Superior temporal gyrus (tissue), 1 donor: ENCODE results near the gene MTCL1.

Source experiments
- DNase-seq: peaks from one replicate; pipeline ENCODE4 v3.0.0-alpha.2; 2016; ENCODE audit errors: extremely low spot score

Gene MTCL1

DNA sequence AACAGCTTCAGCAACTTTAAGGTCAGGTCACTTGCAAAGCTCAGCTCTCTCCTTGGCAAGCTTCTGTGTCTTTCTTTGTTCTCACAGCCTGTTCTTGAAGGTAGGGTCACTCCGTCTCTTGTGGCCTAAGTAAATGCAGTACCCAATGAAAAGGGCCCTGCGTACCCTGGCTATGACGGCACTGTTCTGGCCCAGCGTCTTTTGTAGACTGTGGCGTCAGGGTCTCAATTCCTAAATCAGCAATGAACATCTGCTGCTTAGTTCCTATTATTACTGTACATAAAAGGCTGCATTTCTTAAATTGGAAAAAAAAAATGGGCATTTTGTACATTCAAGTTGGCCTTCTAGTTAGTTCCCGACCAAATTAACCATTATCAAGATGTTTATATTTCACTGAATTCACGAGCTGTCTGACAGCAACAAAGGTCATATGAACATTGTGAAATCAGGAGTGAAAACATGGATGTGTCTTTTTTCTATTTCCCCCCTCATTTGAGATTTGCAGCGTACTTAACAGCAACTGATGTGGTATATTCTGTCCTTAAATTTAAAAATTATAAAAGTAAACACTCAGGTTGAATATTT, 17.0 kb upstream of the MTCL1 start:
- no peak for DNase-seq

DNA sequence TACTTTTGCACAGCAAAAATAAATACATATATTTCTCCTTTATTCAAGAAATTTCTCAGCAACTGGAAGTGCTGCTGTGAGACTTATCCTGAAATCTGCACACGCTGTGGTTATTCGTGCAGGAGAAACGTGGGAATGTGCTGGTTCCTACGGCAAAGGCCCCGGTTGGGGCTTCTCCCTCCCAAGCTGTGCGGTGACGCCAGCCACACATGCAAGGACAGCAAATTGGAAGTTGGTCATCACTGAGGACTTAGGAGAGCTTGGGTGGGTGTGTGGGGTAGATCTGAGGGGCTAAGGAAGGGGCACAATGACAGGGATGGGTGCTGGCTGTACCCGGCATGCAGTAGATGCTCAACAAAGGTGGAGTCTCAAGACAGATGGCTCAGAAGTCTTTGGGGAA, 16.5 kb upstream of the MTCL1 start:
- no peak for DNase-seq

DNA sequence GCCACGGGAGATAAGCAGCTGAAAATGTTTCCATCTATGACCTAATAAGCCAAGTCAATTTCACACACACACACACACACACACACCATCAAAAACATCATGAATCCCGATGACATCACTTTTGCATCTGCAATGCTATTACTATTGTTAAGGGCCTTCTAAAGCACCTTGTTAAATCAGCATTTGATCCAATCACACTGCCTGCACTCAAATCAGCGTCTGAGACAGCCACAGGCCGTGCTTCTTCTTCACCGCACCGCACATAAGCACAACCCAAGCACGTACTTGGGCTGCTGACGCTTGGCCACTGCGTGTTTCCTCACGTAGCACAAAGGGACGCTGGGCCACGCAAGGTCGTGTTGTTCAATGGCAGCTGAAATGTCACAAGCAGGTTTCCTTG, 15.8 kb upstream of the MTCL1 start:
- no peak for DNase-seq

DNA sequence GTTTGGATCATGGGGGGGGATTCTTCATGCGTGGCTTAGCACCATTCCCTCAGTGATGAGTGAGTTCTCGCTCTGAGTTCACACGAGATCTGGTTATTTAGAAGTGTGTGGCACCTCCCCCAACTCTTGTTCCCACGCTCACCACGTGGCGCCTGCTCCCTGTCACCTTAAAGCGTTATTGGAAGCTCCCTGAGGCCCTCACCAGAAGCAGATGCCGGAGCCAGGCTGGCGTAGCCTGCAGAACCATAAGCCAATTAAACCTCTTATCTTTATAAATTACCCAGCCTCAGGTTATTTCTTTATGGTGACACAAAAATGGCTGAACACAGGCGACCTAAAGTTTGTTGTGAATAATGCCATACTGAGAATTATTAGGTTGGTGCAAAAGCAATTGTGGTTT, 10.5 kb upstream of the MTCL1 start:
- DNase-seq: no peak

DNA sequence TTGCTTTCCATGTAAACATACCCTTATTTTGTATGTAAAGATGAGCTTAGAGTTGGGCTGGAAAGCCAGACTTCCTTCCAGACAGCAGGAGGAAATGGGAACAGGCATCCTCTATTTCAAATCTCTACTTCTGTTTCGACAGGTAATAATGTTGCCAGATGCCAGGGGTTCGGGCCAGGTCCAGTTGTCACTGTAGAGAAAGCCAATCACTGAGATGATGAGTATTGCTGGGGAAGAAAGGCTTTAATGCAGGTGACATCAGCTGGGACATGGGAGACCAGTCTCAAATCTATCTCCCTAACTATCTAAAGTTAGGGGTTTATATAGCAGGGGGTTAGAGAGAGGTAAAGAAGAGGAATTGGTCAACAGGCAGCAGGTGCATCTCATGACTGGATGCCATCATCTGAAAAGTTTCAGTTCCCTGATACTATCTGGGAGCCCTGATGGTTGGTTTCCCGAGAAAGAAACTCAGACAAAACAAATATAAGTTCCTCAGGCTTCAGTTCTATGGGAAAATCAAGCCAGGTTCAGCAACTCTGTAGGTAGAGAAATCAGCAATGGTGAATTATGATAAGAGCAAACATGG, 9.3 kb upstream of the MTCL1 start:
- DNase-seq: peak; percentile 27

DNA sequence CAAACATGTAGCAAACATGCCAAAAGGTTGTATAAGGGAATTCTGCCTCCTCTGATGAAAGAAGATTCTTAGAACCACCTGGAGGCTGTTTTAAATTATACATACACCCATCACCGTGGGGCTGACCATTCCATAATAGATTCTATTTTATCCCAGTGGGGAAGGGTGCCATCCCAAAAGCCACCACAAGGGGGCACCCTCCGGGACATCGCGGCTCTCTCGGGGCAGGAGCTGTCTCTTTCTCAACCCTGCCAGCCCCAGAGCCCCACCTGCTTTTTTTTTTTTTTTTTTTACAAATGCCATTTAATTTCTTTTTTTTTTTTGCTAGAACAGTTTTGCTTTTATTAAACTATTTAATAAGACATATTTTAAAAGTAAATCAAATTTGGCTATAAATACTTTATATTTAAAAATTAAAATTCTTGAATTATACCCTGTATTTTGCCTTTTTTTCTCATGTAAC, 8.6 kb upstream of the MTCL1 start:
- DNase-seq: peak; percentile 81

DNA sequence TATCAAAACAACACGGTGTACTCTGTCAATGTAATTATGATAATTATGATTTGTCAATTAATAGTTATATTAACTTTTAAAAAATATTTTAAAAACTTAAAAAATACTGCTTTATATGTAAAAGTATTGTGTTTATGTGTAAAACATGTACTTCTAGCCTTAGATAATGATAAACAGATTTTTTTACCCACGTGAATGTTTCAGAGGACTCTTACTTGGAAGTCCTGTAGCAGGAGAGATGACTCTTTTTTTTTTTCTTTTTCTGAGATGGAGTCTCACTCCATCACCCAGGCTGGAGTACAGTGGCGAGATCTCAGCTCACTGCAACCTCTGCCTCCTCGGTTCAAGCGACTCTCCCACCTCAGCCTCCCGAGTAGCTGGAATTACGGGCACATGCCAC, 6.2 kb upstream of the MTCL1 start:
- DNase-seq: no peak

DNA sequence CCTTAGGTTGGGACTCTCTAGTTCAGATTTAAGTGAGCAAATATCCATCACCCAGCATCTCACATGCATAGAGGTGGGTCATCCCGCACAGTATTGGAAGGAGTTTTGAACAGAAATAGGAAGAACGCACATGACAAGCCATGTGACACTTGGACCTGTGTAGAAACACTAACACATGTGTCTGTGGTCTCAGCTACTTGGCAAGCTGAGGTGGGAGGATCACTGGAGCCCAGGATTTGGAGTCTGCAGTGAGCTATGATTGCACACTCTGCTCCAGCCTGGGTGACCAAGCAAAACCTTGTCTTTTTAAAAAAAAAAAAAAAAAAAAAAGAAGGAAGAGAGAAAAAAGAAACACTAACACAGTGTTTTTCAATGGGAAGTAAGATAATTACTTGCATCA, 5.4 kb upstream of the MTCL1 start:
- DNase-seq: no peak

DNA sequence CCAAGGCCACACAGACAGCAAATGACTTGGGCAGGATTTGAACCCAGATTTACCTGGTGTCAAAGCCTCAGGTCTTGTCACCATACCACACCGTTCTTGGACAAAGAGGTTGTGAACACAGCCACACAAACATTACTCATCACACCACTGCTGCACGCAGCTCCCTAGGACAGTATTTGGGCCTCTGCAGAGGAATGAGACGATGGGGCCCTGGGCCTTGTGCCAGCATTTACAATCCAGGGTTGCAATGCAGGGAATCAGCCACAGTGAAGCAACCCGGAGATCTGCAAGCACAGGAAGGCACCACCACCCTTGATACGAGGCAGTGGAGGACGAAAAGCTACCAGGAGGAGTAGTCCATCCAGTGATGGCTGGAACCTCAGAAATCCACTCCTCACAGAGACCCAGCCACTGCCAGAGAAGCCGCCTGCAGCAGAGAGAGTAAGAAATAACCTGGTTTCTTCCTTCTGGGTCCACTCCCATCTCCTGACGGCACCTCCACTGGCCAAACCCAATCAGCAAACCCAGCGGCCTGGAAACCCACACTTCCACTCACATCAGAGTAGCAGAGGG, 3.7 kb upstream of the MTCL1 start:
- peak; percentile 29 for DNase-seq

DNA sequence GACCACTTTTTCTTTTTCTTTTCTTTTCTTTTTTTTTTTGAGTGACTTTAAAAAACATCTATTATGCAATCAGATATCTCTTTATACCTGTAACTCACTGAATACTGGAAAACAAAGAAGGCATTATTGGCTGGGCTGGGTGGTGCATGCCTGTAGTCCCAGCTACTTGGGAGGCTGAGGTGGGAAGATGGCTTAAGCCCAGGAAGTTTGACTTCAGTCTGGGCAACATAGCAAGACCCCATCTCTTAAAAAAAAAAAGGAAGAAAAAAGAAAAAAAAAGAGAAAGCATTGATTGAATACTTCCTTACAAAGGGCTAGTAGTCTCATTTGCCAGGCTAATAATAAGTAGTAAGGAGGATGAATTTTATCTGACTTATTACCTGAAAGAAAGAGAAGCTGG, 2.7 kb upstream of the MTCL1 start:
- no peak for DNase-seq

DNA sequence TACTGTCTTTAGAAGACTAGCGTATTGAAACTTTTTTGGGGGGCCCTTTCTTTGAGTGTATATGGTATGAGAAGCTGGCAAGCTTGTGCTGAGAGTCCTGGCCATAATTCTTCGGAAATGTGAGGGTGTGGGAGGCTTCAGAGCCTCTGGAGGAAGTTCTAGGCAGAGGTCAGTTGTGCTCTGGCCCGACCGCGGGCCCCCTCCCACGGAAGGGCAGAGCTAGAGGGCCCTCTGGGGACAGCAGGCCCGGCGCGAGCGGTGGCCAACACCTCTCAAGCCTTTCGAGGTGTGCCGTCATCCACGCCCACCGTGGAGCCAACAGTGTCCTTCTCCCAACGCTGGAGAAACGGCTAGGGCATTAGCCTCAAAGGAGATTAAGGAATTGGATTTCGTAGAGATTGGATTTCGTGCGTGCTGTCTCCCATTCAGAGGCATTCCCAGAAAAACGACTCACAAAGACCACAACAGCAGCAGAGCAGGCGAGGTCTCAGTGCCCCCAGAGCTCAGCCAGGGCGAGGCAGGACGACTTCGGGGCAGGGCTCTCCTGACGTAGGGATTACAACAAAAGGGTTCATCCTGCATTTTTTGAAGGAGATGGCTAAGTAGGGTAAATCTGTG, 2.2 kb upstream of the MTCL1 start:
- DNase-seq: no peak

DNA sequence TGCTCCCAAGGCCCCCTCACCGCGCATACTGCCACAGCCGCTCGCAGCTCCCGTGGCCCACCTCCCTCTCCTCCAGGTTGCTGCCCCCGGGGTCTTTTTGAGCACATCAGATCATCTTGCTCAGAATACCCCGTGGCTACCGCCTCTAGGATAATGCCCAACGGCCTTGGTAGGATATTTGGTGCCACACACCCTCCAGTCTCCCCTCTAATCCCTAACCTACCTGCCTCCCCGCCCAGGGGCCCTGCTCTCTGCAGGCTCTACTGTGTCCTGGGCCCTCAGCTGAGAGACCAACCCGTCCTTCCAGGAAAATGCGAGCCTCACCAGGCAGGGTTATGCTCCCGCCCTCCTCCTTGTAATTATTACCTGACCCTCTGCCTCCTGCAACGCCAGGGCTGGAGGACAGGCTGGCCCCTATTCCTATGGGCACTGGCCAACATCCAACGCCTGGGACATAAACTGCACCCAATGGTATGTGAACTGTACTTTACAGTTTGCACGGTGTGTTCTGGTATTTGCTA, 1.5 kb upstream of the MTCL1 start:
- DNase-seq: no peak

DNA sequence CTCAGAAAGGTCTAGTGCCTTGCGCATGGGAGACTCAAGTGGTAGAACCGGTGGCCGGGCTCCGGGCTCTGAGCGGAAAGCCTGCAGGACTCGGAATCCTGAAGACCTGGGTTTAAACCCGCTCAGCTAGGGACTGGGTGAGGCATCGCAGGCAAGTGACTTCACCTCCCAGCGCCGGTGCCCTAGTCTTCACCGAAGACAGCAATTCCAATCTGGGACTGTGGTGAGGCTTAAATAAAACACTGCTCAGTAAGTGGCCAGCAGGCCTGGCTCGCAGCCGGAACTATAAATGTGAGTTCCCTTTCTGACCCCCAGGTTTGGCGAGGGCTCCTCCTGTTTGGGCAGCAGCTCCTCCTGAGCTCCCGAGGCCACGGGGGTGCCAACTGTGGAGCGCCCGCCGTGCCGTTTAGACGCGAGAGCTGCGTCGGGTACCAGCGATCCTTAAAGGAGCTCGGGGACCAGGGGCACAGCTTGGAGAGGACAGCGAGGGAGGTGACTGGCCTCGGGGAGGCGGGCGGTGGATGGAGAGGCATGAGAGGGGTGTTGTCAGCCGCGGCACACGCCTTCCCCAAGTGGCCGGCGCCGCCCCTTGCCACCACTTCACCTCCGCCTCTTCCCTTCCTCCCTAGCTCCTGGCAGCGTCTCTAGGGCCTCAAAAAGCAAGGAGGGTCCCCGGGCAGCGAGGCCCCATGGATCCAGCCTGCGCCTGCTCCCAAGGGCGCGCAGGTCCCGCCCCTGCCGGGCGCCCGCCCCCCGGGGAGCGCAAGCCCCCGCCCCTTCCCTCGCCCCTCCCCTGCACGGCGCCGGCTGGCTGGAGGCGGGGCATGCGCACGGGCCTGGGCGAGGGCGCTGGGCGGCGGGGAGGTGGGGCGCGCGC, 757 bp upstream of the MTCL1 start:
- DNase-seq: peak; percentile 78

DNA sequence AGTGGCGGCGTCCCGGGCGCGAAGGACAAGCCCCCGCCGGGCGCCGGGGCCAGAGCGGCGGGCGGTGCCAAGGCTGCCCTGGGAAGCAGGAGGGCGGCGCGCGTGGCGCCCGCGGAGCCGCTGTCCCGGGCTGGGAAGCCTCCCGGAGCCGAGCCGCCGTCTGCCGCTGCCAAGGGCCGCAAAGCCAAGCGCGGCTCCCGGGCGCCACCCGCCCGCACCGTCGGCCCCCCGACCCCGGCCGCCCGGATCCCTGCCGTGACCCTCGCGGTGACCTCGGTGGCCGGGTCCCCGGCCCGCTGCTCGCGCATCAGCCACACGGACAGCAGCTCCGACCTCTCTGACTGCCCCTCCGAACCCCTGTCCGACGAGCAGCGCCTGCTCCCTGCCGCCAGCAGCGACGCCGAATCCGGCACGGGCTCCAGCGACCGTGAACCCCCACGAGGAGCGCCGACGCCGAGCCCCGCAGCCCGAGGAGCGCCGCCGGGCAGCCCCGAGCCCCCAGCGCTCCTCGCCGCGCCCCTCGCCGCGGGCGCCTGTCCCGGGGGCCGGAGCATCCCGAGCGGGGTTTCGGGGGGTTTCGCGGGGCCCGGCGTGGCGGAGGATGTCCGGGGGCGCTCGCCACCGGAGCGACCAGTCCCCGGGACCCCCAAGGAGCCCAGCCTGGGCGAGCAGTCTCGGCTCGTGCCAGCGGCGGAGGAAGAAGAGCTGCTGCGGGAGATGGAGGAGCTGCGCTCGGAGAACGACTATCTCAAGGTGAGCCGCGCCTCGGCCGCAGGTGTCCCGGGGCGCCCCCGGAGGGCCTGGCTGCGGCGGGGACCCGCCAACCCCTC, 820 bp downstream of the MTCL1 start:
- no peak for DNase-seq

DNA sequence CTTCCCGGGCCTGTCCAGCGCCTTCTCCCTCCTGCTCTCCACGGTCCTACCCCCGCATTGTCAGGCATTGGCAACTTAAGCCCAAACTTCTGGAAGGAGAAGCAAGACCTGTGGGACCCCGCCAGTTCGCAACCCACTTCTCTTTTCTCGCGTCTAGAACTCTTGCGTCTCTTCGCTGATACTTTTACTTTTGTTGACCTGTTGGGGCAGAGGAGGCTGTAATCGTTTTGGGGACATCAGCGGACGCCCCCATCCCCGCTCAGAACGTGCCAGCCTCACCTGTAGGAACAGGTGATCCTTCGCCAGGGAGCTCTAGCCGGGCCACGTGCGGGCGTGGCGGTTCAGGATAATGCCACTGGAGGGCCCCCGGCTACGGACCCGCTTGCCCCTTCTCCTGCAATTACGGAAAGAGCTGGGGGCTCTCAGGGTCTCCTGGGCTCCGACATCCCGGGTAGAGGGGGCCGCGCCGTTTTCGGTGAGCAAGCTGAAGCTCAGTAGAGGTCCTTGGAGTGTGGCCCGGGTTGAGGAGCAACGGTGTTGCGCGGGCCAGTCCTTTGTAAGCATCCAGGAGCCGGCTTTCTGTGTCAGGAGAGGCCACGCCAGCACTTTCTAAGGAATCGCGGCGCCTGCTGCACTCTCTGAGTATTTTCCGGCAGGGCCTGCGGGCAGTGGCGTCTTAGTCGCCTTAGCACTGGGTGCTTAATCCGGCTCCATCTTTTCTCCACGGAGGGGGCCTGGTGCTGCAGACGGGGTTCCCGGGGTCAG, 1.6 kb downstream of the MTCL1 start:
- DNase-seq: peak; percentile 49

DNA sequence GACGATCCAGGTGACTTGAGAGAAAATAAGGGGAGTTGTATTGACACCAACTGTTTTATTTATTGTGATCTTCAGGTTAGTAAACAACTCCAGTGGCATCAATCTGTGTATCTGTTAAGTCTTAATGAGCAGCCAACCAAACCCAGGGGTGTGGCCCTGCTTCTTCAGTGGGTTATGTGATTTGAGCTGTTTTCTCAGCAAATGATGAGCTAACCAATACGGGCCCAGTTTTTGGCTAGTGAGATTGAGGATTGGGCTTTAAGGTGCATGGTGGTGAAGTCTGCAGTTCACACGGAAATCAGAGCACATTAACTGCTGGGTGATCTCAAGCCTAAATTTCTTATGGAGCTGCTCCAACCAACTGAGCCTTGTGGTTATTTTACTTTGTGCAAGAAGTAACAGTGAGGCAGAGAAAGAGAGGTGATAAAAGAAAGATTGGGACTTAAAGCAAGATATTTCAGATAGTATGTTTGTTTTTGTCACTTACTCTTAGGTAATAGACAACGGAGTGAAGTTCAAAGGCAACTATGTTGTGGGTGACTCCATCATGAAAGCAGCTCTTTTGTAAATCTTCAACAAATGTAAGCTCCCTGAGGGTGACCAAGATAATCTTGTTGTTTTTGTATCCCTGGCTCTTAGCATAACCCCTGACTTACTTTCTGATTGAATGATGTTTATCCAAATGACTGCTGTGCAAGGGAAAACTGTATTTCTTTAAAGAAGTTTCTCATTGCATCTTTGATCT, 2.4 kb downstream of the MTCL1 start:
- DNase-seq: peak; percentile 59

DNA sequence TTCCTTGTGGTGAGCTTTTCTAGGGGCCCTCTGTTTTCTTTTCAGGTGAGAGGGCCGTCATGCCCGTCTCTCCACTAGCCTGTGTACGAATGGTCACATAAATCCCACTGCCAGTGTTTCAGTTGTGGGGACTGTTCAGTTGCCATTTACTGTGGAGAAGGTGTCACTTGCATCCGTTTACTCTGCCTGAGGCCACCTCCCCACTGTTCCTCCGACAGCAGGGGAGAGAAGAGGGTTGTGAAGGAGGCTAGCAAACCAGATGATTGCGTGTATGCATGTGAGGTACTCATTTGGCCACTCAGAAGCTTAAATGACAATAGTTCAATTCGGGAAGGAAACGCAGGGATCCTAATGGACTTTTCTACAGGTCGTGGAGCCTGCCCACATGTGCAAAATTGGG, 3.3 kb downstream of the MTCL1 start:
- peak; percentile 23 for DNase-seq

DNA sequence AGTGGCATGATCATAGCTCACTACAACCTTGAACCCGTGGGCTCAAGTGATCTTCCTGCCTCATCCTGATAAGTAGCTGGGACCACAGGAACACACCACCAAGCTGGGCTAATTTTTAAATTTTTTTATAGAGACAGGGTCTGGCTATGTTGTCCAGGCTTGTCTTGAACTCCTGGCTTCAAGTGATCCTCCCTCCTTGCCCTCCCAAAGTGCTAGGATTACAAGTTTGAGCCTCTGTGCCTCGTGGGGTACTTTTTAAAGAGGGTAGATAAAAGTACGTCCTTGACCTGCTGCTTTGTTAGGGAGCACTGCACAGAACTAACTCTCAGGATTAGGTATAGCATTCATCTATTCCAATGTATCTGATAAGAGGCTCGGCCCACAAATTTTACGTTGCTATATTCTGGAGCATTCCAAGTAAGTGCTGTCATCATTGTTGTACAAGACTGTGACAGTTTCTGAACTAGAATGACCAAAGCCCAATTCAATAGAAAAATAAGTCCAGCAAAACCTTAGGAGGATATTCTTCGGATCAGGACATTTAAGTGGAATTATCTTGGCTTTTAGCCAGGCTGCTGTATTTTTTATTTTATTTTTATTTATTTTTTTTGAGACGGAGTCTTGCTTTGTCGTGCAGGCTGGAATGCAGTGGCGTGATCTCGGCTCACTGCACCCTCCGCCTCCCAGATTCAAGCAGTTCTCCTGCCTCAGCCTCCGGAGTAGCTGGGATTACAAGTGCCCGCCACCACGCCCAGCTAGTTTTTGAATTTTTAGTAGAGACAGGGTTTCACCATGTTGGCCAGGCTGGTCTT, 4.1 kb downstream of the MTCL1 start:
- DNase-seq: peak; percentile 9

DNA sequence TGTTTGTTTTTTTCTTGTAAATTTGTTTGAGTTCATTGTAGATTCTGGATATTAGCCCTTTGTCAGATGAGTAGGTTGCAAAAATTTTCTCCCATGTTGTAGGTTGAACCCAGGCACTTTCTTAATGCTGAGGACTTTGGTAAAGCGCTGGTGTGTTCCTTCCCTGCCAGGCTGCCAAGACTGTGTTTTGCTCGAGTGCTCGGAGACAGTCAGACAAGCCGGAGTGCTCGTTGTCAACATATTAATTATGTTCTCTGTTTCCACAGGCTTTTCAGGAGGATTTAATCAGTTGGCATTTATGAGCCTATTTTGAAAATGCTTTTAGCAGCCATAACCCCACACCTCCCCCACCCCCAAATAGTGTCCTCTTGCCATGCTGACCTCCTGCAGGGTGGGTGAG, 6.4 kb downstream of the MTCL1 start:
- DNase-seq: no peak
